Heart left ventricle (tissue), 16 donors: ENCODE data around the gene SMAD5. TPM values are rescaled to one million over a fixed set of nuclear protein-coding genes. Genes with fewer than 3 reads are reported as not detected.

ENCODE experiments used
- ATAC-seq, 4 donors: fragments of 200-7000 bp; cut with Tn5 transposase; one replicate each; pipeline ENCODE4 v1.9.1; 2020 to 2022; ENCODE audit warnings: moderate library complexity in 4 of 4, mild to moderate bottlenecking in 3 of 4, moderate number of reproducible peaks in 1 of 4
- DNase-seq, 5 donors: peaks; one replicate each; pipeline ENCODE4 v3.0.0-alpha.2; 2020
- H3K27ac ChIP-seq, 12 donors: fragments of 200-600 bp; sonication (generic) in 4 of 12; one replicate each; pipeline versions ENCODE4 v1.5.0 to v1.8.0; 2016 to 2022; ENCODE audit warnings: mild to moderate bottlenecking in 2 of 12
- H3K27me3 ChIP-seq, 9 donors: fragments of 200-600 bp; sonication (generic) in 2 of 9; one replicate each; pipeline versions ENCODE4 v1.5.1 to v1.8.0; 2016 to 2022; ENCODE audit warnings: mild to moderate bottlenecking in 3 of 9
- H3K36me3 ChIP-seq, 9 donors: fragments of 200-600 bp; sonication (generic) in 2 of 9; one replicate each; pipeline versions ENCODE4 v1.5.0 to v1.8.0; 2018 to 2022; ENCODE audit warnings: mild to moderate bottlenecking in 2 of 9
- H3K4me1 ChIP-seq, 12 donors: fragments of 200-600 bp; sonication (generic) in 4 of 12; one replicate each; pipeline versions ENCODE4 v1.5.0 to v1.8.0; 2016 to 2022; ENCODE audit warnings: mild to moderate bottlenecking in 3 of 12
- H3K4me3 ChIP-seq, 12 donors: fragments of 200-600 bp; sonication (generic) in 4 of 12; one replicate each; pipeline versions ENCODE4 v1.5.0 to v1.8.0; 2017 to 2022; ENCODE audit warnings: mild to moderate bottlenecking in 9 of 12, moderate library complexity in 4 of 12
- H3K9me3 ChIP-seq, 12 donors: fragments of 200-600 bp; sonication (generic) in 4 of 12; one replicate each; pipeline versions ENCODE4 v1.5.0 to v1.8.0; 2016 to 2022; ENCODE audit warnings: mild to moderate bottlenecking in 1 of 12
- POLR2A ChIP-seq, 2 donors: fragments of 450-650 bp; IDR thresholded peaks; one replicate each; pipeline ENCODE4 v1.6.1; 2017; ENCODE audit warnings: antibody characterized with exemption in 2 of 2, mild to moderate bottlenecking in 2 of 2, moderate library complexity in 2 of 2
- WGBS, 4 donors: extraction: QIAGEN DNeasy Blood & Tissue Kit in 2 of 4; methylation state at CpG; one replicate each; pipeline versions ENCODE4 v1.1.5 to v1.1.7; 2013 to 2018; 5-methylcytosine and 5-hydroxymethylcytosine counted together
- intact Hi-C, 10 donors: fragments of 100-400 bp; cut with DNase I; formaldehyde crosslinking; loops; one replicate each; pipeline versions ENCODE4 v1.11.1 to v1.14.2; 2022
- polyA plus RNA-seq, 2 donors: library from polyadenylated mRNA; stranded (reverse); fragments of 200-250 nt; gene quantifications; one replicate each; pipeline ENCODE4 v1.2.3, GENCODE V29; 2013
- total RNA-seq, 9 donors: library from RNA; depleted of rRNA in 2 of 9; stranded (reverse); fragments of >200 nt in 2 of 9; fragmentation: NEBNext Ultra II Directional in 3 of 9; extraction: Animal tissue kit (Norgen Biotek cat#: 25700) in 3 of 9; gene quantifications; one replicate each; pipeline versions ENCODE4 v1.1.0 to v1.2.4, GENCODE V29; 2016 to 2023
- TF ChIP-seq, protein P1 (sequence below), 12 donors: fragments of 200-600 bp; sonication (generic) in 4 of 12; IDR thresholded peaks; one replicate each; pipeline versions ENCODE4 v1.5.0 to v1.8.0; 2018 to 2022; ENCODE audit warnings: antibody characterized with exemption in 12 of 12, mild to moderate bottlenecking in 5 of 12
- donor health status: ischemic (EF 13 %, LVEDD 7.1; RV severe dilation, severe dysfunction).
- donor health status: healthy with polysubstance abuse.
- donor health status: DM: no; HTN: yes; CAD: no.
- donor health status: DM: no; HTN: no; CAD: no.
- donor health status: ischemic (EF 25% LVEDD 6.9; RV normal size, moderate dysfunction).
- donor health status: ischemic (EF 25% LVEDD 5.7; RV mildly dilated, moderate dysfunction).
- donor health status: healthy.
- donor health status: DM: yes; HTN: yes; CAD: no.
- donor health status: ischemic (EF 35%, LVEDD 5.7; RV mildly dilated, moderate dysfunction).
- donor health status: nonischemic (EF 11% LVEDD 7.7; RV severe dilation, severe dysfunction).
- donor health status: DM: yes; HTN: yes; CAD: no.
- donor health status: PGD.
- donor health status: ischemic (EF 29% LVEDD 5.4; RV normal size, mild dysfunction).
- donor health status: nonischemic (EF 23%, LVEDD 6.1; RV moderate dilation, normal function).

SMAD5 gene
- total and polyA plus RNA-seq, 11 donors: 6.9 to 53.3 (median 35.7) TPM

DNA sequence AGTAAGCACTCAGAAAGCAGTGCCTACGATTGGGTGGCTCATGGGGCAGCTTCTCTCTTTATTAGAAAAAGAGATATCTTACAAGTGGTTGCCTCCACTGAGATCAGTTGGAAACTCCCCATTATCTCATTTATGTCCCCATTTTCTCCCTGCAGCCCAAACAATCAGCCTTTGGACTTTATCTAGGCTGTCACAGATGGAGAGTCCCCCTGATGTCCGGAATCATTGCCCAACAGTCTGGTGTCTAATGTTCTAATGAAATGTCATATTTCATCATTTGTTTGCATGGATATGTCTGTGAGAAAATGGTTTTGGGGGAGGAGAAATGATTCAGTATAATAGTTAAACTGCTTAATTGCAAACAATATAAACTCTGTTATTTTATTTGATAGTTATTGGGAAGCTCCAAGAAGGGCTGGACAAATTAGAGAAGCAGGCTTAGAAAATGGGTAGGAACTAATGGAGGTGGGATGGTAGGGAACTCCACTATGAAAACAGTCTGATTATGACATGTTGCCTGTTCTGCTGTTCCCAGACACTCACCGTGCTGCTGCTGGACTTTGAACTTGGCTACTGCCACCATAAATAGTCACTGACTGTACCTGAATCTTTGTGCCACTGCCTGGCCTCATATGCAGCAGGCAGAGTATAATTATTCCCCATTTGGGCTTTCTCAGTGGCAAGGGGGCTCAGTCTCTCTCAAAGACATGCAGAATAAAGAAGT lies 38.3 kb upstream of the SMAD5 start:
- Histone ChIP-seq H3K36me3 (no peaks in the 10 kb centered on the region), H3K27me3 (no peaks in the 10 kb centered on the region), H3K4me3 (no peak overlapping the region), H3K27ac (no peak overlapping the region), H3K9me3 (no peaks in the 10 kb centered on the region), H3K4me1 (peaks cover 0 to 13% (median 5%) of the 10 kb centered on the region in 12 donors)
- 69 to 73% (median 72%) methylated on average over 3 of the region's 3 CpGs for WGBS, 4 donors
- TF ChIP-seq, protein P1, sequence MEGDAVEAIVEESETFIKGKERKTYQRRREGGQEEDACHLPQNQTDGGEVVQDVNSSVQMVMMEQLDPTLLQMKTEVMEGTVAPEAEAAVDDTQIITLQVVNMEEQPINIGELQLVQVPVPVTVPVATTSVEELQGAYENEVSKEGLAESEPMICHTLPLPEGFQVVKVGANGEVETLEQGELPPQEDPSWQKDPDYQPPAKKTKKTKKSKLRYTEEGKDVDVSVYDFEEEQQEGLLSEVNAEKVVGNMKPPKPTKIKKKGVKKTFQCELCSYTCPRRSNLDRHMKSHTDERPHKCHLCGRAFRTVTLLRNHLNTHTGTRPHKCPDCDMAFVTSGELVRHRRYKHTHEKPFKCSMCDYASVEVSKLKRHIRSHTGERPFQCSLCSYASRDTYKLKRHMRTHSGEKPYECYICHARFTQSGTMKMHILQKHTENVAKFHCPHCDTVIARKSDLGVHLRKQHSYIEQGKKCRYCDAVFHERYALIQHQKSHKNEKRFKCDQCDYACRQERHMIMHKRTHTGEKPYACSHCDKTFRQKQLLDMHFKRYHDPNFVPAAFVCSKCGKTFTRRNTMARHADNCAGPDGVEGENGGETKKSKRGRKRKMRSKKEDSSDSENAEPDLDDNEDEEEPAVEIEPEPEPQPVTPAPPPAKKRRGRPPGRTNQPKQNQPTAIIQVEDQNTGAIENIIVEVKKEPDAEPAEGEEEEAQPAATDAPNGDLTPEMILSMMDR (IDR thresholded peaks at IDR 0.05): no peak
- no peak for TF ChIP-seq POLR2A (IDR thresholded peaks at IDR 0.05)
- intact Hi-C loops: loop anchor here in 1 of 10 donors (5.0 kb wide), 1 partner anchor 38 kb away; the partner anchor contains the start of gene SMAD5
- ATAC-seq: peak in 1 of 4 donors; percentile 48
- DNase-seq: no peak

- ATAC-seq: no peak
- intact Hi-C loops: loop anchor here in 1 of 10 donors (5.0 kb wide), 1 partner anchor 37 kb away; the partner anchor contains the start of gene SMAD5
- H3K9me3 ChIP-seq: no peaks in the 10 kb centered on the region
- peaks cover 0 to 7% (median under 1%) of the 10 kb centered on the region in 12 donors for H3K4me1 ChIP-seq
- no peak overlapping the region for H3K27ac ChIP-seq
- DNase-seq: no peak
- H3K4me3 ChIP-seq: no peak overlapping the region
- 77 to 90% (median 81%) methylated on average over 8 of the region's 8 CpGs for WGBS, 4 donors
- no peaks in the 10 kb centered on the region for H3K36me3 ChIP-seq
- TF ChIP-seq, protein P1 (IDR thresholded peaks at IDR 0.05): no peak
- no peak for TF ChIP-seq POLR2A (IDR thresholded peaks at IDR 0.05)
- no peaks in the 10 kb centered on the region for H3K27me3 ChIP-seq
Observed at GRCh38 chr5:136094913-136095641, 37.6 kb upstream of the SMAD5 start.

- WGBS, 4 donors: 60 to 69% (median 63%) methylated on average over 4 of the region's 4 CpGs
- Histone ChIP-seq H3K4me3 (no peak overlapping the region), H3K27ac (no peak overlapping the region), H3K36me3 (no peaks in the 10 kb centered on the region), H3K9me3 (no peaks in the 10 kb centered on the region), H3K27me3 (no peaks in the 10 kb centered on the region), H3K4me1 (peaks cover 0 to 6% (median 0%) of the 10 kb centered on the region in 12 donors)
- intact Hi-C loops: no loop called here
- DNase-seq (no peak), ATAC-seq (no peak)
- TF ChIP-seq POLR2A (IDR thresholded peaks at IDR 0.05): no peak
- TF ChIP-seq, protein P1 (IDR thresholded peaks at IDR 0.05): no peak
Observed at GRCh38 chr5:136098176-136098575, 34.5 kb upstream of the SMAD5 start.

DNA sequence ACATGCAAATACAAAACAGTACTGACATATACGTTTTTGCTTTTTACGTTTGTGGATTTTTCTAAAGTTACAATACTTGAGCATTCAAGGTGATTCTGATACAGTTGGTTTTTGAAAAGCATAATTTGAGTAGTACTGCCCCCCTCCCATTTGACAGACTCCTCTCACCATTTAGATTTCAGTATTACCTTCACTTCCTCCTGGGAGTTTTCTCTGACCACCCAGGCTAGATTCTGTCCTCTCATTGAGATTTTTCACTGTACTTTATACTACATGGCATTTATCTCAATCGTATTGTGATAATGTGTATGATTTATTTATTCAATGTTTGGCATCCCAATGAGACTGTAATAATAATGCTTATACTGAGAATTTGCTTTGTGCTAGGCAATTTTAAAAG lies 32.8 kb upstream of the SMAD5 start:
- DNase-seq (no peak), ATAC-seq (no peak)
- Histone ChIP-seq H3K9me3 (no peaks in the 10 kb centered on the region), H3K27me3 (no peaks in the 10 kb centered on the region), H3K36me3 (no peaks in the 10 kb centered on the region), H3K4me3 (no peak overlapping the region), H3K27ac (no peak overlapping the region), H3K4me1 (peaks cover 0 to 11% (median 0%) of the 10 kb centered on the region in 12 donors)
- WGBS, 4 donors: 92 to 95% (median 94%) methylated on average over 3 of the region's 3 CpGs
- TF ChIP-seq, protein P1 (IDR thresholded peaks at IDR 0.05): no peak
- no peak for TF ChIP-seq POLR2A (IDR thresholded peaks at IDR 0.05)
- intact Hi-C loops: no loop called here
